GM12878 (cell line): ENCODE data around the gene TRPM5. TPM values are rescaled to one million over a fixed set of nuclear protein-coding genes. Genes with fewer than 3 reads are reported as not detected.

Experiments
- E2F4 ChIP-seq: IDR thresholded peaks from 2 replicates; pipeline ENCODE4 v1.6.1; 2012; ENCODE audit warnings: low read depth, low read length, improper control_type of control experiment
- TBL1XR1 ChIP-seq: IDR thresholded peaks from 2 replicates; pipeline ENCODE4 v1.6.1; 2012; ENCODE audit warnings: low read depth, low read length, improper control_type of control experiment
- TCF7 ChIP-seq: IDR thresholded peaks from 2 replicates; pipeline ENCODE4 v1.6.1; 2014; ENCODE audit warnings: antibody characterized with exemption, borderline replicate concordance
- polyA plus RNA-seq, 11 experiments: library from polyadenylated mRNA; depleted of rRNA in 4 of 11; unstranded in 6 of 11; stranded (reverse) in 5 of 11; fragments of >200 nt; fragmentation: Nextera tagmentation in 4 of 11; fragmentation: Illumina TruSeq in 1 of 11; extraction: Ambion mirVana in 4 of 11; extraction: Trizol in 1 of 11; gene quantifications; 1 replicate in 1 of 11; 2 replicates in 10 of 11; pipeline versions ENCODE4 v1.2.1 to v1.2.3, GENCODE V29; 2011 to 2016; ENCODE audit warnings: inconsistent platforms in 2 of 11, missing spikeins in 2 of 11, low read depth in 1 of 11
- total RNA-seq, 4 experiments: library from RNA; depleted of rRNA in 3 of 4; stranded (reverse); fragments of >200 nt in 3 of 4; fragmentation: Illumina TruSeq in 1 of 4; extraction: Trizol in 1 of 4; gene quantifications; 2 replicates each; pipeline versions ENCODE4 v1.2.1 to v1.2.3, GENCODE V29; 2013 to 2021
- TF ChIP-seq, protein P1 (sequence below): fragments of 450-650 bp; formaldehyde crosslinking; IDR thresholded peaks from 2 replicates; pipeline ENCODE4 v1.5.0; 2022; ENCODE audit warnings: mild to moderate bottlenecking, missing genetic modification characterization

Gene TRPM5
- total and polyA plus RNA-seq, 10 of the 15 experiments (the other 5 are each of a cell fraction or from before 2014, with no cell fraction given) = not detected

DNA sequence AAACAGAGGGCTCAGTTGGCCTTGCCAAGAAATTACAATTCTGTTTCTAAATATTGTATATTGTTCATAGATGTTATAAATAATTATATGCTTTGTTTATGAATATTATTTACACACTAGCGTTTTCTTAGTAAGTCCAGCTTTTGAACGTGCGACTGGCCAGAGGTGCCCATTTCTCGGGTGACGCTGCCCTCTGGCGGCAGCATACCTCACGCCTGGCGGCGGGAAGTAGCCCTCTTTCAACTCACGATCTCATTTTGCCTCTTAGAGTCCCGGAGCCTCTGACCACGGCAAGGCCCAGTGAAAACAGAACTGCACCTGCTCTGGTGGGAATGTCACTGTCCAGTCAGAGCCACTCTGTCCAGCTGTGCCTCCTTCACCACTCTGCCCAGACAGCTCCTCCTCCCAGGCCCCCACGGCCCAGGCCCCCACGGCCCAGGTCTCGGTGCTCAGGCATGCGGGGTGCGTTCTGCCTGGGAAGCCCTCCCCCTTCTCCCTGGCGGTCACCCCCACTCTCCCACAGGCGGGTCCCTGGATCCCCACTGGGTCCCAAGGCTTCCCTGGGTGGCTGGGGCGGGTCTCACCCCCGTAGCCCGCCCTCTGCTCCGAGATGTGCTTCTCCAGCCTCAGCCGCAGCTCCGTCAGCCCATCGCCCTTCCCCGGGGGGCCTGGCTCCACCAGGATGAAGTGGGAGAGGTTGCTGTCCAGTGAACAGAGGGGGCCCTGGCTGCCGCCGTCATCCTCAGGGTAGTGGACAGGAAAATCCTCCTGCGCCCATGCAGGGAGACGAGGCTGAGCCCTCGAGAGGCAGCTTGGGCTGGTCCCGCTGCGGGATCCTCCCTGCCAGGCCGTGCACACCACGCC is 24.4 kb downstream of the TRPM5 start (continued):
- TF ChIP-seq, protein P1, sequence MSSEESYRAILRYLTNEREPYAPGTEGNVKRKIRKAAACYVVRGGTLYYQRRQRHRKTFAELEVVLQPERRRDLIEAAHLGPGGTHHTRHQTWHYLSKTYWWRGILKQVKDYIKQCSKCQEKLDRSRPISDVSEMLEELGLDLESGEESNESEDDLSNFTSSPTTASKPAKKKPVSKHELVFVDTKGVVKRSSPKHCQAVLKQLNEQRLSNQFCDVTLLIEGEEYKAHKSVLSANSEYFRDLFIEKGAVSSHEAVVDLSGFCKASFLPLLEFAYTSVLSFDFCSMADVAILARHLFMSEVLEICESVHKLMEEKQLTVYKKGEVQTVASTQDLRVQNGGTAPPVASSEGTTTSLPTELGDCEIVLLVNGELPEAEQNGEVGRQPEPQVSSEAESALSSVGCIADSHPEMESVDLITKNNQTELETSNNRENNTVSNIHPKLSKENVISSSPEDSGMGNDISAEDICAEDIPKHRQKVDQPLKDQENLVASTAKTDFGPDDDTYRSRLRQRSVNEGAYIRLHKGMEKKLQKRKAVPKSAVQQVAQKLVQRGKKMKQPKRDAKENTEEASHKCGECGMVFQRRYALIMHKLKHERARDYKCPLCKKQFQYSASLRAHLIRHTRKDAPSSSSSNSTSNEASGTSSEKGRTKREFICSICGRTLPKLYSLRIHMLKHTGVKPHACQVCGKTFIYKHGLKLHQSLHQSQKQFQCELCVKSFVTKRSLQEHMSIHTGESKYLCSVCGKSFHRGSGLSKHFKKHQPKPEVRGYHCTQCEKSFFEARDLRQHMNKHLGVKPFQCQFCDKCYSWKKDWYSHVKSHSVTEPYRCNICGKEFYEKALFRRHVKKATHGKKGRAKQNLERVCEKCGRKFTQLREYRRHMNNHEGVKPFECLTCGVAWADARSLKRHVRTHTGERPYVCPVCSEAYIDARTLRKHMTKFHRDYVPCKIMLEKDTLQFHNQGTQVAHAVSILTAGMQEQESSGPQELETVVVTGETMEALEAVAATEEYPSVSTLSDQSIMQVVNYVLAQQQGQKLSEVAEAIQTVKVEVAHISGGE (CRISPR knock-in tag) = no peak
- TF ChIP-seq E2F4 (0 out of 2 replicates have a peak, but pooled peaks have one; percentile 32), TCF7 (no peak), TBL1XR1 (no peak)
